Endothelial cell of umbilical vein (primary cell): ENCODE results near the gene SPTBN5.

ENCODE experiments used
- EZH2 ChIP-seq: IDR thresholded peaks from 2 replicates; pipeline ENCODE4 v1.6.1; 2012; ENCODE audit warnings: borderline replicate concordance, low read depth, mild to moderate bottlenecking, moderate library complexity, low read length, inconsistent platforms; ENCODE audit not compliant: severe bottlenecking
- FOS ChIP-seq: IDR thresholded peaks from 2 replicates; pipeline ENCODE4 v1.6.1; 2011; ENCODE audit warnings: mild to moderate bottlenecking, low read length, moderate library complexity, borderline replicate concordance; ENCODE audit not compliant: insufficient read depth
- GATA2 ChIP-seq: IDR thresholded peaks from 2 replicates; pipeline ENCODE4 v1.7.0; 2011; ENCODE audit warnings: low read depth, mild to moderate bottlenecking, moderate library complexity, mixed read lengths, low read length; ENCODE audit not compliant: insufficient read length, insufficient read depth
- POLR2A ChIP-seq: IDR thresholded peaks from 2 replicates; pipeline ENCODE4 v1.6.1; 2012; ENCODE audit warnings: low read depth, mild to moderate bottlenecking, control low read depth, low read length
- POLR2AphosphoS5 ChIP-seq: IDR thresholded peaks from 2 replicates; pipeline ENCODE4 v1.6.1; 2012; ENCODE audit warnings: low read depth, mild to moderate bottlenecking, control low read depth, low read length, moderate library complexity; ENCODE audit not compliant: insufficient read depth
- TF ChIP-seq, protein P1 (sequence below), 2 donors: IDR thresholded peaks; 1 replicate in 1 of 2; 2 replicates in 1 of 2; pipeline ENCODE4 v1.5.1; 2011; ENCODE audit warnings: low read length in 2 of 2, mild to moderate bottlenecking in 2 of 2, moderate library complexity in 2 of 2, control low read depth in 1 of 2, inconsistent platforms in 1 of 2, low read depth in 1 of 2; ENCODE audit not compliant: insufficient read depth in 1 of 2; ENCODE audit errors: extremely low read depth in 1 of 2
- TF ChIP-seq, protein P2 (sequence below): IDR thresholded peaks from 2 replicates; pipeline ENCODE4 v1.6.1; 2011; ENCODE audit not compliant: insufficient read depth, insufficient read length

DNA sequence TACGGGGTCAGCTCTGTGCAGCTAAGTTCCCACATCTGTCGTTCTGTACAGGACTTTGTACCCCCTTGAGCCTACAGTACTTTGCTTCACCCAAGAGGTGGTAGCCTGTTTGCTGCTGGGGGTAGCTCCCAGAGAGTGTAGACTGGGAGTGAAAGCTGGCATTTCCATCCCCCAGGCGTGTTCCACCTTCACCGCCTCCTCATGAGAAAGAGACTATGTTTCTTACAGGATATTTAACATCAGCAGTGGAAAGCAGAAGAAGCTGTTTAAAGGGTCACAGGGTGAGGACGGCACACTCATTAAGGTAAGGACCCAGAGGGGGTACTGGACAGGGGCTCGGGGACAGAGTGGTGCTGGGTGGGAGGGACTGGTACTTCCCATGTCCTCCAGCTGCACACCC is 76.1 kb downstream of the SPTBN5 start:
- TF ChIP-seq, protein P1, sequence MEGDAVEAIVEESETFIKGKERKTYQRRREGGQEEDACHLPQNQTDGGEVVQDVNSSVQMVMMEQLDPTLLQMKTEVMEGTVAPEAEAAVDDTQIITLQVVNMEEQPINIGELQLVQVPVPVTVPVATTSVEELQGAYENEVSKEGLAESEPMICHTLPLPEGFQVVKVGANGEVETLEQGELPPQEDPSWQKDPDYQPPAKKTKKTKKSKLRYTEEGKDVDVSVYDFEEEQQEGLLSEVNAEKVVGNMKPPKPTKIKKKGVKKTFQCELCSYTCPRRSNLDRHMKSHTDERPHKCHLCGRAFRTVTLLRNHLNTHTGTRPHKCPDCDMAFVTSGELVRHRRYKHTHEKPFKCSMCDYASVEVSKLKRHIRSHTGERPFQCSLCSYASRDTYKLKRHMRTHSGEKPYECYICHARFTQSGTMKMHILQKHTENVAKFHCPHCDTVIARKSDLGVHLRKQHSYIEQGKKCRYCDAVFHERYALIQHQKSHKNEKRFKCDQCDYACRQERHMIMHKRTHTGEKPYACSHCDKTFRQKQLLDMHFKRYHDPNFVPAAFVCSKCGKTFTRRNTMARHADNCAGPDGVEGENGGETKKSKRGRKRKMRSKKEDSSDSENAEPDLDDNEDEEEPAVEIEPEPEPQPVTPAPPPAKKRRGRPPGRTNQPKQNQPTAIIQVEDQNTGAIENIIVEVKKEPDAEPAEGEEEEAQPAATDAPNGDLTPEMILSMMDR (IDR thresholded peaks at IDR 0.05; ENCODE audit: extremely low read depth in 1 of 2, insufficient read depth in 1 of 2, low read depth in 1 of 2, low read length in 2 of 2): no peak
- no peak for TF ChIP-seq POLR2A
- TF ChIP-seq EZH2: no peak
- no peak for TF ChIP-seq POLR2AphosphoS5
- TF ChIP-seq, protein P2, sequence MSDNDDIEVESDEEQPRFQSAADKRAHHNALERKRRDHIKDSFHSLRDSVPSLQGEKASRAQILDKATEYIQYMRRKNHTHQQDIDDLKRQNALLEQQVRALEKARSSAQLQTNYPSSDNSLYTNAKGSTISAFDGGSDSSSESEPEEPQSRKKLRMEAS: no peak
- TF ChIP-seq FOS: no peak
- TF ChIP-seq GATA2: no peak
